Stomach (tissue), 9 donors: ENCODE measurements around the gene GBE1. TPM values are rescaled to one million over a fixed set of nuclear protein-coding genes. Genes with fewer than 3 reads are reported as not detected.

Experiments
- DNase-seq, 2 donors: peaks; one replicate each; pipeline versions ENCODE4 v3.0.0 to v3.0.0-alpha.2; 2013 to 2019
- H3K27ac ChIP-seq, 5 donors: fragments of 200-600 bp in 4 of 5; sonication (generic) in 4 of 5; one replicate each; pipeline ENCODE4 v1.5.1; 2013 to 2019; ENCODE audit warnings: mild to moderate bottlenecking in 1 of 5, moderate library complexity in 1 of 5
- H3K27me3 ChIP-seq, 3 donors: fragments of 200-600 bp; sonication (generic); one replicate each; pipeline ENCODE4 v1.5.1; 2017 to 2019; ENCODE audit warnings: mixed run types in 1 of 3
- H3K36me3 ChIP-seq, 4 donors: fragments of 200-600 bp; sonication (generic); 1 replicate in 3 of 4; 2 replicates in 1 of 4; pipeline ENCODE4 v1.5.1; 2016 to 2019
- H3K4me1 ChIP-seq, 4 donors: fragments of 200-600 bp; sonication (generic); one replicate each; pipeline ENCODE4 v1.5.1; 2016 to 2019
- H3K4me3 ChIP-seq, 4 donors: fragments of 200-600 bp; sonication (generic) in 3 of 4; one replicate each; pipeline ENCODE4 v1.5.1; 2016 to 2019; ENCODE audit warnings: mild to moderate bottlenecking in 1 of 4
- H3K9me3 ChIP-seq, 4 donors: fragments of 200-600 bp; sonication (generic); one replicate each; pipeline ENCODE4 v1.5.1; 2016 to 2019
- CTCF ChIP-seq, 7 experiments: fragments of 450-650 bp in 4 of 7; fragments of 200-600 bp in 3 of 7; sonication (generic) in 3 of 7; IDR thresholded peaks; one replicate each; pipeline ENCODE4 v1.5.1; 2016 to 2019; ENCODE audit warnings: antibody characterized with exemption in 7 of 7, control low read depth in 2 of 7, mild to moderate bottlenecking in 1 of 7
- EP300 ChIP-seq: sonication (generic); formaldehyde crosslinking; IDR thresholded peaks from one replicate; pipeline ENCODE4 v1.6.1; 2017; ENCODE audit warnings: antibody characterized with exemption
- POLR2A ChIP-seq, 4 donors: fragments of 450-650 bp; IDR thresholded peaks; one replicate each; pipeline ENCODE4 v1.6.1; 2016; ENCODE audit warnings: antibody characterized with exemption in 4 of 4, control low read depth in 2 of 4, mild to moderate bottlenecking in 1 of 4, moderate library complexity in 1 of 4
- POLR2AphosphoS5 ChIP-seq, 3 donors: sonication (generic); formaldehyde crosslinking; IDR thresholded peaks; one replicate each; pipeline ENCODE4 v1.6.1; 2016; ENCODE audit warnings: antibody characterized with exemption in 3 of 3
- WGBS, 5 donors: extraction: QIAGEN DNeasy Blood & Tissue Kit in 3 of 5; methylation state at CpG; one replicate each; pipeline versions ENCODE4 v1.1.5 to v1.1.7; 2013 to 2018; 5-methylcytosine and 5-hydroxymethylcytosine counted together
- intact Hi-C: fragments of 100-400 bp; cut with DNase I; formaldehyde crosslinking; loops from one replicate; pipeline ENCODE4 v1.15.1; 2023; ENCODE audit warnings: low total_unique reads
- polyA plus RNA-seq, 3 donors: library from polyadenylated mRNA; stranded (reverse); fragments of 200-250 nt; gene quantifications; one replicate each; pipeline ENCODE4 v1.2.3, GENCODE V29; 2013
- total RNA-seq, 5 donors: library from RNA; depleted of rRNA; stranded (reverse); fragments of >200 nt; gene quantifications; one replicate each; pipeline versions ENCODE4 v1.1.0 to v1.2.3, GENCODE V29; 2014 to 2016
- donor health status: healthy with polysubstance abuse.
- donor health status: Bipolar disorder and iron deficiency.
- donor health status: healthy.

The GBE1 gene
- total and polyA plus RNA-seq, 8 donors = 8.2 to 57.1 (median 11.6) TPM

GRCh38 chr3:81658322-81658997 lies 103.0 kb downstream of the GBE1 start:
- TF ChIP-seq POLR2AphosphoS5 (IDR thresholded peaks at IDR 0.05) (no peak), CTCF (IDR thresholded peaks at IDR 0.05) (no peak), POLR2A (IDR thresholded peaks at IDR 0.05) (no peak), EP300 (no peak)
- Histone ChIP-seq H3K4me3 (no peak overlapping the region), H3K27ac (no peak overlapping the region), H3K27me3 (no peaks in the 10 kb centered on the region), H3K9me3 (no peaks in the 10 kb centered on the region), H3K36me3 (no peaks in the 10 kb centered on the region), H3K4me1 (no peaks in the 10 kb centered on the region)
- intact Hi-C loops = no loop called here
- 24 to 48% (median 35%) methylated on average over 3 of the region's 3 CpGs for WGBS, 5 donors
- peak in 1 of 2 donors; percentile 9 for DNase-seq

- Histone ChIP-seq H3K4me3 (no peak overlapping the region), H3K4me1 (peaks cover 0 to 12% (median 5%) of the 10 kb centered on the region in 4 donors), H3K9me3 (no peaks in the 10 kb centered on the region), H3K27ac (no peak overlapping the region), H3K36me3 (peaks cover 0 to 2% (median 0%) of the 10 kb centered on the region in 4 donors), H3K27me3 (no peaks in the 10 kb centered on the region)
- TF ChIP-seq CTCF (IDR thresholded peaks at IDR 0.05) = no peak
- TF ChIP-seq POLR2A (IDR thresholded peaks at IDR 0.05) = no peak
- TF ChIP-seq POLR2AphosphoS5 (IDR thresholded peaks at IDR 0.05) = no peak
- TF ChIP-seq EP300 = no peak
- intact Hi-C loops = no loop called here
- no peak for DNase-seq
- WGBS, 5 donors = 30 to 42% (median 33%) methylated on average over 4 of the region's 4 CpGs
Observed at GRCh38 chr3:81651139-81651538, 110.3 kb downstream of the GBE1 start.

- Histone ChIP-seq H3K36me3 (peaks cover 0 to 11% (median 4%) of the 10 kb centered on the region in 4 donors), H3K9me3 (no peaks in the 10 kb centered on the region), H3K27me3 (no peaks in the 10 kb centered on the region), H3K27ac (no peak overlapping the region), H3K4me3 (no peak overlapping the region), H3K4me1 (peaks cover 0 to 12% (median 5%) of the 10 kb centered on the region in 4 donors)
- TF ChIP-seq EP300 (no peak), CTCF (IDR thresholded peaks at IDR 0.05) (no peak), POLR2AphosphoS5 (IDR thresholded peaks at IDR 0.05) (no peak), POLR2A (IDR thresholded peaks at IDR 0.05) (no peak)
- peak in 1 of 2 donors; percentile 16 for DNase-seq
- intact Hi-C loops = no loop called here
- whole genome bisulfite sequencing, 5 donors = 68 to 84% (median 73%) methylated on average over 3 of the region's 3 CpGs
Observed at GRCh38 chr3:81650187-81650586, 111.3 kb downstream of the GBE1 start.

- H3K9me3 ChIP-seq = no peaks in the 10 kb centered on the region
- peaks cover 0 to 12% (median 4%) of the 10 kb centered on the region in 4 donors for H3K36me3 ChIP-seq
- no peaks in the 10 kb centered on the region for H3K4me1 ChIP-seq
- no peak overlapping the region for H3K27ac ChIP-seq
- DNase-seq = no peak
- intact Hi-C loops = no loop called here
- WGBS, 5 donors = 62 to 96% (median 94%) methylated on average over 1 of the region's 1 CpG
- no peak overlapping the region for H3K4me3 ChIP-seq
- H3K27me3 ChIP-seq = no peaks in the 10 kb centered on the region
- TF ChIP-seq EP300 = no peak
- TF ChIP-seq CTCF (IDR thresholded peaks at IDR 0.05) = no peak
- no peak for TF ChIP-seq POLR2A (IDR thresholded peaks at IDR 0.05)
- TF ChIP-seq POLR2AphosphoS5 (IDR thresholded peaks at IDR 0.05) = no peak
Observed at GRCh38 chr3:81645248-81645647, 116.2 kb downstream of the GBE1 start.
